ENCODE measurements around the gene PADI4. TPM values are rescaled to one million over a fixed set of nuclear protein-coding genes. Genes with fewer than 3 reads are reported as not detected.

The PADI4 gene
- total RNA-seq, 1 experiment from 2014 or later = not detected

- DNase-seq (ENCODE audit: low read depth, low spot score) (no peak), ATAC-seq (no peak)
- Histone ChIP-seq H3K36me3 (ENCODE audit: control insufficient read depth, insufficient read depth, low read length) (no peaks in the 10 kb centered on the region), H3K4me3 (ENCODE audit: low read depth in 2 of 2, low read length in 2 of 2) (no peak overlapping the region), H3K27me3 (ENCODE audit: control insufficient read depth, insufficient read depth, low read length) (no peaks in the 10 kb centered on the region), H3K27ac (ENCODE audit: low read length) (no peak overlapping the region), H3K4me1 (ENCODE audit: control insufficient read depth, insufficient read depth, low read length) (no peaks in the 10 kb centered on the region), H3K9me3 (ENCODE audit: control insufficient read depth, insufficient read depth, low read depth, low read length) (no peaks in the 10 kb centered on the region)
- intact Hi-C loops (cut with micrococcal nuclease; ENCODE audit: unreplicated experiment) (no loop called here), in situ Hi-C loops (cut with HindIII; ENCODE audit: low pct_unique_long_range_greater_than_20kb, low sequenced_read_pairs) (no loop called here)
- BruUV-seq (replicated peaks) = no TSS peak
- TF ChIP-seq POLR2AphosphoS5 (IDR thresholded peaks at IDR 0.05; ENCODE audit: low read depth, low read length) (no peak), REST (IDR thresholded peaks at IDR 0.05; ENCODE audit: insufficient read depth in 1 of 2, low read depth in 2 of 2, low read length in 1 of 2) (no peak), CTCF (IDR thresholded peaks at IDR 0.05) (no peak), SIN3A (IDR thresholded peaks at IDR 0.05; ENCODE audit: borderline replicate concordance, insufficient read depth, low read depth, low read length) (no peak), TCF7L2 (IDR thresholded peaks at IDR 0.05; ENCODE audit: low read depth, low read length) (no peak)
- ChIA-PET POLR2A (no interaction called here), CTCF (no interaction called here)
Measured at GRCh38 chr1:17315542-17316130, 7.6 kb downstream of the PADI4 start.

GRCh38 chr1:17316704-17317103 lies 8.7 kb downstream of the PADI4 start:
- Histone ChIP-seq H3K4me3 (ENCODE audit: low read depth in 2 of 2, low read length in 2 of 2) (no peak overlapping the region), H3K27me3 (ENCODE audit: control insufficient read depth, insufficient read depth, low read length) (no peaks in the 10 kb centered on the region), H3K4me1 (ENCODE audit: control insufficient read depth, insufficient read depth, low read length) (no peaks in the 10 kb centered on the region), H3K36me3 (ENCODE audit: control insufficient read depth, insufficient read depth, low read length) (no peaks in the 10 kb centered on the region), H3K27ac (ENCODE audit: low read length) (no peak overlapping the region), H3K9me3 (ENCODE audit: control insufficient read depth, insufficient read depth, low read depth, low read length) (no peaks in the 10 kb centered on the region)
- in situ Hi-C loops (cut with HindIII; ENCODE audit: low pct_unique_long_range_greater_than_20kb, low sequenced_read_pairs) = no loop called here
- POLR2A ChIA-PET = no interaction called here
- ATAC-seq (no peak), DNase-seq (ENCODE audit: low read depth, low spot score) (no peak)
- no TSS peak for BruUV-seq (replicated peaks)
- CTCF ChIA-PET = no interaction called here
- no peak for TF ChIP-seq TCF7L2 (IDR thresholded peaks at IDR 0.05; ENCODE audit: low read depth, low read length)
- no peak for TF ChIP-seq POLR2AphosphoS5 (IDR thresholded peaks at IDR 0.05; ENCODE audit: low read depth, low read length)
- TF ChIP-seq SIN3A (IDR thresholded peaks at IDR 0.05; ENCODE audit: borderline replicate concordance, insufficient read depth, low read depth, low read length) = no peak
- TF ChIP-seq CTCF (IDR thresholded peaks at IDR 0.05) = no peak
- no peak for TF ChIP-seq REST (IDR thresholded peaks at IDR 0.05; ENCODE audit: insufficient read depth in 1 of 2, low read depth in 2 of 2, low read length in 1 of 2)
- intact Hi-C loops (cut with micrococcal nuclease; ENCODE audit: unreplicated experiment) = no loop called here

All from Panc1 (cell line).